B cell (primary cell): Measurements from ENCODE around the gene RIT1. TPM values are rescaled to one million over a fixed set of nuclear protein-coding genes. Genes with fewer than 3 reads are reported as not detected.

Experiments used
- ATAC-seq: fragments of 200-7000 bp; cut with Tn5 transposase; one replicate; pipeline ENCODE4 v1.10.0; 2021; ENCODE audit warnings: low read depth, mild to moderate bottlenecking, moderate number of reproducible peaks, moderate library complexity
- CTCF ChIA-PET: fragments of 350-600 bp; sonication (Branson Sonifier 250); formaldehyde crosslinking; loops from one replicate; lab custom pipeline; 2021; ENCODE audit warnings: antibody characterized with exemption, inconsistent platforms; lab: Charles Lee
- POLR2A ChIA-PET: fragments of 350-600 bp; sonication (Branson Sonifier 250); formaldehyde crosslinking; loops from one replicate; lab custom pipeline; 2021; ENCODE audit warnings: antibody characterized with exemption; lab: Charles Lee
- DNase-seq: peaks from one replicate; pipeline ENCODE4 v3.0.0; 2013
- H2AFZ ChIP-seq: 2 replicates; pipeline ENCODE4 v1.6.1; 2012; ENCODE audit warnings: mild to moderate bottlenecking, low read depth, low read length; ENCODE audit not compliant: insufficient read depth, poor library complexity, severe bottlenecking
- H3K27ac ChIP-seq, 2 donors: 1 replicate in 1 of 2; 2 replicates in 1 of 2; pipeline ENCODE4 v1.5.1; 2012 to 2013; ENCODE audit warnings: low read length in 2 of 2, mild to moderate bottlenecking in 2 of 2, moderate library complexity in 1 of 2
- H3K27me3 ChIP-seq, 4 experiments: fragments of 200-600 bp in 1 of 4; sonication (generic) in 1 of 4; replicated peaks in 1 of 4; 1 replicate in 2 of 4; 2 replicates in 2 of 4; pipeline versions ENCODE4 v1.6.1 to v1.7.0; 2013 to 2016; ENCODE audit warnings: low read length in 3 of 4, mild to moderate bottlenecking in 2 of 4, mixed read lengths in 1 of 4, moderate library complexity in 1 of 4; ENCODE audit not compliant: insufficient read depth in 4 of 4, control insufficient read depth in 3 of 4; ENCODE audit errors: control extremely low read depth in 1 of 4
- H3K36me3 ChIP-seq, 2 experiments: replicated peaks in 1 of 2; 1 replicate in 1 of 2; 2 replicates in 1 of 2; pipeline versions ENCODE4 v1.6.1 to v1.7.1; 2013; ENCODE audit warnings: low read length in 1 of 2; ENCODE audit not compliant: insufficient read depth in 2 of 2, control insufficient read depth in 1 of 2; ENCODE audit errors: control extremely low read depth in 1 of 2, extremely low read depth in 1 of 2
- H3K4me1 ChIP-seq, 2 donors: fragments of 200-600 bp in 1 of 2; sonication (generic) in 1 of 2; 1 replicate in 1 of 2; 2 replicates in 1 of 2; pipeline versions ENCODE4 v1.5.1 to v1.6.1; 2013 to 2017; ENCODE audit warnings: low read length in 2 of 2; ENCODE audit not compliant: control insufficient read depth in 2 of 2, insufficient read depth in 2 of 2
- H3K4me2 ChIP-seq: replicated peaks from 2 replicates; pipeline ENCODE3; 2012; ENCODE audit warnings: mild to moderate bottlenecking, low read depth, low read length; ENCODE audit not compliant: poor library complexity, severe bottlenecking
- H3K4me3 ChIP-seq, 5 experiments: fragments of 200-600 bp in 1 of 5; sonication (generic) in 1 of 5; 1 replicate in 3 of 5; 2 replicates in 2 of 5; pipeline versions ENCODE4 v1.5.1 to v1.7.0; 2011 to 2016; ENCODE audit warnings: low read length in 4 of 5, mild to moderate bottlenecking in 4 of 5, low read depth in 2 of 5, control low read depth in 1 of 5, moderate library complexity in 1 of 5; ENCODE audit not compliant: insufficient read depth in 1 of 5; ENCODE audit errors: control extremely low read depth in 1 of 5, extremely low read depth in 1 of 5
- H3K79me2 ChIP-seq: fragments of 200-600 bp; sonication (generic); one replicate; pipeline ENCODE4 v1.6.0; 2016; ENCODE audit warnings: low read length; ENCODE audit not compliant: control insufficient read depth, insufficient read depth
- H3K9ac ChIP-seq: fragments of 200-600 bp; sonication (generic); 2 replicates; pipeline ENCODE4 v1.6.1; 2017; ENCODE audit warnings: mild to moderate bottlenecking, low read length, moderate library complexity
- H3K9me3 ChIP-seq, 3 donors: one replicate each; pipeline versions ENCODE4 v1.6.1 to v1.7.1; 2013; ENCODE audit warnings: low read length in 2 of 3; ENCODE audit not compliant: control insufficient read depth in 2 of 3, insufficient read depth in 1 of 3; ENCODE audit errors: control extremely low read depth in 1 of 3
- H4K20me1 ChIP-seq: 2 replicates; pipeline ENCODE4 v1.6.0; 2012; ENCODE audit warnings: mild to moderate bottlenecking, low read length; ENCODE audit not compliant: insufficient read depth, control insufficient read depth, poor library complexity, severe bottlenecking
- H3K27ac Mint-ChIP-seq: one replicate; pipeline ENCODE4 v1.8.0; 2021; ENCODE audit warnings: mixed read lengths
- H3K27me3 Mint-ChIP-seq: one replicate; pipeline ENCODE4 v1.8.0; 2021; ENCODE audit warnings: mixed read lengths
- H3K4me1 Mint-ChIP-seq: one replicate; pipeline ENCODE4 v1.8.0; 2021; ENCODE audit warnings: mixed read lengths
- H3K4me3 Mint-ChIP-seq: one replicate; pipeline ENCODE4 v1.8.0; 2021; ENCODE audit warnings: mixed read lengths
- H3K9me3 Mint-ChIP-seq: one replicate; pipeline ENCODE4 v1.8.0; 2022; ENCODE audit warnings: mixed read lengths; ENCODE audit not compliant: insufficient read depth
- CTCF ChIP-seq: fragments of 200-600 bp; IDR thresholded peaks from one replicate; pipeline ENCODE4 v1.8.0; 2022; ENCODE audit warnings: antibody characterized with exemption, mild to moderate bottlenecking
- EZH2 ChIP-seq: IDR thresholded peaks from 2 replicates; pipeline ENCODE4 v1.6.1; 2012; ENCODE audit warnings: borderline replicate concordance, low read depth, mild to moderate bottlenecking, moderate library complexity, low read length; ENCODE audit not compliant: insufficient read depth, poor library complexity, severe bottlenecking
- WGBS: methylation state at CpG from one replicate; pipeline ENCODE4 v1.1.5; 2013; ENCODE audit warnings: missing lambda C conversion rate; ENCODE audit not compliant: insufficient coverage; 5-methylcytosine and 5-hydroxymethylcytosine counted together
- intact Hi-C: fragments of 100-400 bp; cut with micrococcal nuclease; formaldehyde crosslinking; loops from one replicate; pipeline ENCODE4 v1.10.0; 2022
- polyA plus RNA-seq: library from polyadenylated mRNA; depleted of rRNA; stranded (reverse); fragments of >200 nt; gene quantifications from 2 replicates; pipeline ENCODE4 v1.2.3, GENCODE V29; 2012
- total RNA-seq, 2 donors: library from RNA; stranded (reverse); fragments of 120-200 nt in 1 of 2; gene quantifications; 1 replicate in 1 of 2; 2 replicates in 1 of 2; pipeline versions ENCODE4 v1.2.3 to v1.2.4, GENCODE V29; 2013 to 2022

Gene RIT1
- total and polyA plus RNA-seq, 2 donors (not counting 1 experiment from before 2014, with no cell fraction given): 14.2 to 45.7 TPM

GRCh38 chr1:155954645-155955044, 43.5 kb upstream of the RIT1 start:
- no peaks in the 10 kb centered on the region for H3K9me3 ChIP-seq
- H3K4me2 ChIP-seq: no peak overlapping the region
- peak overlapping the region in 1 of 2 donors; percentile 25 for H3K27ac ChIP-seq
- H3K27me3 ChIP-seq: no peaks in the 10 kb centered on the region
- peaks cover 38% of the 10 kb centered on the region for H4K20me1 ChIP-seq
- DNase-seq: no peak
- POLR2A ChIA-PET: interaction anchor here (0.7 to 1.1 kb wide), 4 partner anchors 8 to 415 kb away, joined by 3 to 7 read pairs (median 4); partner anchors contain the start of gene ARHGEF2
- peaks cover 2 to 93% of the 10 kb centered on the region in 2 experiments for H3K36me3 ChIP-seq
- ATAC-seq: no peak
- intact Hi-C loops: no loop called here
- CTCF ChIA-PET: interaction anchor here (0.6 to 3.0 kb wide), 7 partner anchors 9 to 35 kb away, joined by 3 to 16 read pairs (median 3); partner anchors contain the start of gene ARHGEF2
- no peak overlapping the region for H3K9ac ChIP-seq
- 100% methylated on average over 1 of the region's 3 CpGs for WGBS
- H3K4me1 ChIP-seq: peaks cover 5 to 10% of the 10 kb centered on the region in 2 donors
- no peak overlapping the region for H3K4me3 ChIP-seq
- H3K9me3 Mint-ChIP-seq: no peaks in the 10 kb centered on the region
- H3K27me3 Mint-ChIP-seq: no peaks in the 10 kb centered on the region
- no peak for TF ChIP-seq EZH2
- no peak for TF ChIP-seq CTCF
- H3K27ac Mint-ChIP-seq: peak overlapping the region; percentile 32
- H3K79me2 ChIP-seq: peaks cover 58% of the 10 kb centered on the region
- no peak overlapping the region for H2AFZ ChIP-seq
- no peak overlapping the region for H3K4me3 Mint-ChIP-seq
- peaks cover 13% of the 10 kb centered on the region for H3K4me1 Mint-ChIP-seq

- no peak overlapping the region for H3K4me3 Mint-ChIP-seq
- CTCF ChIA-PET: interaction anchor here (1.0 to 2.1 kb wide), 2 partner anchors 34 to 37 kb away, joined by 3 to 7 read pairs; no protein-coding TSS in a partner anchor
- Histone ChIP-seq H2AFZ (no peak overlapping the region), H3K27ac (peak overlapping the region; percentile 11 to 50), H3K4me1 (peaks cover 0 to 2% of the 10 kb centered on the region in 2 donors), H3K4me3 (no peak overlapping the region), H3K79me2 (peaks cover 40% of the 10 kb centered on the region), H3K27me3 (no peaks in the 10 kb centered on the region), H3K4me2 (no peak overlapping the region), H3K9ac (no peak overlapping the region), H3K9me3 (no peaks in the 10 kb centered on the region), H4K20me1 (peaks cover 35% of the 10 kb centered on the region), H3K36me3 (peaks cover 2 to 92% of the 10 kb centered on the region in 2 experiments)
- no peaks in the 10 kb centered on the region for H3K9me3 Mint-ChIP-seq
- intact Hi-C loops: no loop called here
- H3K27me3 Mint-ChIP-seq: no peaks in the 10 kb centered on the region
- POLR2A ChIA-PET: interaction anchor here (0.6 kb wide), 1 partner anchor 16 kb away, joined by 5 read pairs; no protein-coding TSS in a partner anchor
- ATAC-seq (no peak), DNase-seq (no peak)
- H3K4me1 Mint-ChIP-seq: peaks cover 2% of the 10 kb centered on the region
- no peak for TF ChIP-seq EZH2
- TF ChIP-seq CTCF: no peak
- peak overlapping the region; percentile 46 for H3K27ac Mint-ChIP-seq
- 96% methylated on average over 12 of the region's 13 CpGs for WGBS
Measured at GRCh38 chr1:155952505-155952890, 41.3 kb upstream of the RIT1 start.
